Ascending aorta (tissue), 2 donors: ENCODE results near the gene LRRC74A. TPM values are rescaled to one million over a fixed set of nuclear protein-coding genes. Genes with fewer than 3 reads are reported as not detected.

Experiments
- DNase-seq, 2 donors: peaks; one replicate each; pipeline ENCODE4 v3.0.0-alpha.2; 2019; ENCODE audit warnings: low spot score in 2 of 2
- H3K27ac ChIP-seq, 2 donors: fragments of 200-600 bp; sonication (generic); one replicate each; pipeline ENCODE4 v1.5.1; 2016 to 2017; ENCODE audit warnings: mild to moderate bottlenecking in 1 of 2
- H3K27me3 ChIP-seq: fragments of 200-600 bp; sonication (generic); one replicate; pipeline ENCODE4 v1.5.1; 2017
- H3K36me3 ChIP-seq, 2 donors: fragments of 200-600 bp; sonication (generic); one replicate each; pipeline ENCODE4 v1.5.1; 2016
- H3K4me1 ChIP-seq, 2 donors: fragments of 200-600 bp; sonication (generic); one replicate each; pipeline ENCODE4 v1.5.1; 2016 to 2017; ENCODE audit warnings: mild to moderate bottlenecking in 1 of 2
- H3K4me3 ChIP-seq, 2 donors: fragments of 200-600 bp; sonication (generic); one replicate each; pipeline ENCODE4 v1.5.1; 2016 to 2017; ENCODE audit warnings: mild to moderate bottlenecking in 1 of 2
- H3K9me3 ChIP-seq, 2 donors: fragments of 200-600 bp; sonication (generic); one replicate each; pipeline ENCODE4 v1.5.1; 2016
- CTCF ChIP-seq, 3 experiments: fragments of 200-600 bp in 2 of 3; fragments of 450-650 bp in 1 of 3; sonication (generic) in 2 of 3; IDR thresholded peaks; one replicate each; pipeline ENCODE4 v1.5.1; 2016 to 2019; ENCODE audit warnings: antibody characterized with exemption in 3 of 3, mild to moderate bottlenecking in 1 of 3, moderate library complexity in 1 of 3
- intact Hi-C: fragments of 100-400 bp; cut with DNase I; formaldehyde crosslinking; loops from one replicate; pipeline ENCODE4 v1.15.1; 2023
- total RNA-seq: library from RNA; depleted of rRNA; stranded (reverse); fragments of >200 nt; gene quantifications from one replicate; pipeline ENCODE4 v1.1.0, GENCODE V29; 2016

LRRC74A gene
- total RNA-seq, 1 donor from 2014 or later: not detected

GRCh38 chr14:76842414-76842813 lies 16.2 kb downstream of the LRRC74A start:
- Histone ChIP-seq H3K27ac (no peak overlapping the region), H3K36me3 (no peaks in the 10 kb centered on the region), H3K4me3 (no peak overlapping the region), H3K9me3 (no peaks in the 10 kb centered on the region), H3K27me3 (no peaks in the 10 kb centered on the region), H3K4me1 (no peaks in the 10 kb centered on the region)
- intact Hi-C loops: no loop called here
- no peak for DNase-seq
- no peak for TF ChIP-seq CTCF (IDR thresholded peaks at IDR 0.05)

- peak in 1 of 3 experiments; percentile 21 for TF ChIP-seq CTCF (IDR thresholded peaks at IDR 0.05)
- Histone ChIP-seq H3K27me3 (no peaks in the 10 kb centered on the region), H3K36me3 (no peaks in the 10 kb centered on the region), H3K4me3 (no peak overlapping the region), H3K9me3 (no peaks in the 10 kb centered on the region), H3K4me1 (no peaks in the 10 kb centered on the region), H3K27ac (no peak overlapping the region)
- intact Hi-C loops: no loop called here
- DNase-seq: peak; percentile 49 to 73
Measured at GRCh38 chr14:76844223-76844622, 18.0 kb downstream of the LRRC74A start.

GRCh38 chr14:76846331-76847047 lies 20.3 kb downstream of the LRRC74A start:
- Histone ChIP-seq H3K9me3 (no peaks in the 10 kb centered on the region), H3K4me3 (no peak overlapping the region), H3K27ac (no peak overlapping the region), H3K4me1 (no peaks in the 10 kb centered on the region), H3K27me3 (no peaks in the 10 kb centered on the region), H3K36me3 (no peaks in the 10 kb centered on the region)
- peak in 1 of 2 donors; percentile 49 for DNase-seq
- intact Hi-C loops: no loop called here
- no peak for TF ChIP-seq CTCF (IDR thresholded peaks at IDR 0.05)

- no peaks in the 10 kb centered on the region for H3K9me3 ChIP-seq
- intact Hi-C loops: no loop called here
- TF ChIP-seq CTCF (IDR thresholded peaks at IDR 0.05): no peak
- H3K27ac ChIP-seq: no peak overlapping the region
- no peaks in the 10 kb centered on the region for H3K4me1 ChIP-seq
- H3K36me3 ChIP-seq: no peaks in the 10 kb centered on the region
- H3K27me3 ChIP-seq: no peaks in the 10 kb centered on the region
- no peak for DNase-seq
- H3K4me3 ChIP-seq: no peak overlapping the region
Measured at GRCh38 chr14:76848879-76849278, 22.7 kb downstream of the LRRC74A start.

- no peak for DNase-seq
- no peaks in the 10 kb centered on the region for H3K9me3 ChIP-seq
- intact Hi-C loops: no loop called here
Measured at GRCh38 chr14:76855066-76855465, 28.9 kb downstream of the LRRC74A start.

More at GRCh38 chr14:76855066-76855465, 28.9 kb downstream of the LRRC74A start:
- H3K4me1 ChIP-seq: no peaks in the 10 kb centered on the region
- no peaks in the 10 kb centered on the region for H3K27me3 ChIP-seq
- H3K27ac ChIP-seq: no peak overlapping the region
- TF ChIP-seq CTCF (IDR thresholded peaks at IDR 0.05): no peak
- no peak overlapping the region for H3K4me3 ChIP-seq
- no peaks in the 10 kb centered on the region for H3K36me3 ChIP-seq
